Measurements from ENCODE around the gene GPRIN3.

The GPRIN3 gene

DNA sequence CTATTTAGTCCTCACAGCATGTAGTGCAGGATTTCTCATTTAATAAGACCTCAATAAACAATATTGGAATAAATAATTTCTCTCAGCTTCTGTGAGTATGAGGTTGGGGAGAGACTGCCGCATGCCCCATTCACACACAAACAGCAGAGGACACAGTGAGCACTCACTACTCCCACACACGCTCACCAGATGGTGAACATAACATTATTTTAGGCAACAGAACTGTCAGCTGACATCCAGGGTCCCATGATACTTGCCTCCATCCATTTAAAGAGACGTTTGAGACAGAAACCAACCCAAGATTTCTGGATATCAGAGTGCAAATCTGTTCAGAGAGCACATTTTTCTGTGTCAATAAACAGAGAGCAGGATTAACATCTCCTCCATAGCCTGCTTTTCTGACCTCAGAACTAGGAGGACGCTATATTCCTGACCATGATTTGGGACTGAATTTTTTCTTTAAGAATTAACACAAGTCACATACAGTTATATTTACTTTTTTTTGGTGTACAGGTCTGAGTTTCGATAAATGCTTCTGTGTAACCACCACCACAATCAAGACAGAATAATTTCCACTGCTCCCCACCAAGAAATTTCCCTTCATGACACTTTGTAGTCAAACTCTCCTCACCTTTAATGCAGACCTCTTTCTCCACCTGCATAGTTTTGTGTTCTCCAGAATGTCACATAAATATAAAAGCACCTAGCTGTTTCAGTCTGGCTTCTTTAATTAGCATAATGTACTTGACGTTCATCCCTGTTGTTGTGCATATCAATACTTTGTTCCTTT lies 16.7 kb downstream of the GPRIN3 start:
- no peak for DNase-seq (ENCODE audit: low read depth in 2 of 2)

- DNase-seq (ENCODE audit: low read depth in 2 of 2) = no peak
Observed at GRCh38 chr4:89289312-89289711, 18.3 kb downstream of the GPRIN3 start.

- DNase-seq (ENCODE audit: low read depth in 2 of 2) = no peak
Observed at GRCh38 chr4:89288430-89288829, 19.2 kb downstream of the GPRIN3 start.

DNA sequence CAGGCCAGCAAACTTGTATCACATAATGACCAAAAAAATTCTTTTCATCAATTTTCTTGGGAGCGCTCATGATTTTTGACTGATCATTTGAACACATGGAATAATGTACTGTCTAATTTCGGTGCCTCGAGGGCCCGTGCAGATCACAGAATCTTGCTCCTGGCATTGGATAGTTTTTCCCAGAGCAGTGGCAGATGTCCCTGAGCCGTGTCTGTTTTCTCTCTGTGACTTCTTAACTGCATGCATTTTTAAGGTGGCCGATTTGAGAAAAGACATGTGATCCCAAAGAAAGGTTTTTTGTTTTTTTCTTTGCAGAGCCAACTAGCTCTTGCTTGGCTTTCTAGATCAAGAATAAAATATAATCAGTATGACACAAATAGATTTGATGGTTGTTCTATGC lies 19.7 kb downstream of the GPRIN3 start:
- no peak for DNase-seq (ENCODE audit: low read depth in 2 of 2)

DNA sequence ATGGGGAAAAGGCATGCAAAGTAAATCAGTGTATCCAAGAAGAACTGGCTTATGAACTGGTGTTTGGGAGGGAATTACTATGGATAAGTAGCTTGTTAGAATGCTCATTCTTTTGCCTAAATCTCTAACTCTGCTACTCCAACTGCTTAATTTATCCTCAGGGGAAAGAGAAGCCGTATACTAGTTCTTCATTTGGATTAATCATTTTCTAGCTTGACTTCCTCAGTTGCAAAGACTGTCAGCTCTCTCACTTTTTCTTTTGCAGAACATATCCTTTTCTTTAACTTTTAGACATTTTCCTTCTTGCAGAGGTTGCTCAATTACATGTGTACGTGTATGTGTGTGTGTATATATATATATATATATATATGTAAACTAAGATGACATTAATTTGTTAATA lies 21.9 kb downstream of the GPRIN3 start:
- no peak for DNase-seq (ENCODE audit: low read depth in 2 of 2)

GRCh38 chr4:89284828-89285227 lies 22.8 kb downstream of the GPRIN3 start:
- no peak for DNase-seq (ENCODE audit: low read depth in 2 of 2)

- DNase-seq (ENCODE audit: low read depth in 2 of 2) = no peak
Observed at GRCh38 chr4:89284020-89284424, 23.6 kb downstream of the GPRIN3 start.

- no peak for DNase-seq (ENCODE audit: low read depth in 2 of 2)
Observed at GRCh38 chr4:89283226-89284009, 24.2 kb downstream of the GPRIN3 start.

DNA sequence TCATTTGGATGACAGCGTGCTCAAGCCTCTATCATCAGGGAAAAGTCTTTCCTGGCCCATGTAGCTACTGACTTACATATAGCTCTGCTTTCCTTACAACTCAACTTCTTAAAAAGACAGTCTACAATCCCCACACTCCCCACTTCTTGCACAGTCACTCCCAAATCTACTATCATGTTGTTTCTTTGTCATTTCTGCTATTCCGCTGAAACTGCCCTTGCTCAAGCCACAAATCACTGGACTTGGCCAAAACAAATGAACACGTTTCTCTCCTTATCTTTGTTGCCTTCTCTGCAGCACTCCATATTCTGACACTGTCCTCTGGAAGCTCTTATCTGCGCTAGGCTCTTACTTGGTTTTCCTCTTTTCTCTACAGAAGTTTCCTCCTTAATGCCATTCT lies 28.2 kb downstream of the GPRIN3 start:
- DNase-seq (ENCODE audit: low read depth in 2 of 2) = no peak

DNA sequence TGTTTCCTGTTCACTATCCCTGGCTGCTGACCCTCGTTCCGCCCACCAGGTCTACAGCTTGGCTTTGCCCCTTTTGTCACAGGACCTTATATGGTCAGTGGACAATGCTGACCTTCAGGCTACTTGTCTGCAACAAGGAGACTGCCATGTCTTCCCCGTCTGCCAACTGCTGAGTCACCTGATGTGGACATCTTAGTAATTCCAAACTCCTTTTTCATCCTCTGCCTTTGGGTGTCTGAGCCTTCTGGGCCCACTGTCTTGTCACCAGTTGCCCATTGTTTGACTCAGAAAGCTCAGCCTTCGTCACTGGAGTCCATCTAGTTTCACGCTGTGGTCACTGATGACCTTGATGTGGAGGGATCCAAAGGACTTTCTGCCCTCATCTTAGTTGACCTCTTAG lies 30.2 kb downstream of the GPRIN3 start:
- no peak for DNase-seq (ENCODE audit: low read depth in 2 of 2)

DNA sequence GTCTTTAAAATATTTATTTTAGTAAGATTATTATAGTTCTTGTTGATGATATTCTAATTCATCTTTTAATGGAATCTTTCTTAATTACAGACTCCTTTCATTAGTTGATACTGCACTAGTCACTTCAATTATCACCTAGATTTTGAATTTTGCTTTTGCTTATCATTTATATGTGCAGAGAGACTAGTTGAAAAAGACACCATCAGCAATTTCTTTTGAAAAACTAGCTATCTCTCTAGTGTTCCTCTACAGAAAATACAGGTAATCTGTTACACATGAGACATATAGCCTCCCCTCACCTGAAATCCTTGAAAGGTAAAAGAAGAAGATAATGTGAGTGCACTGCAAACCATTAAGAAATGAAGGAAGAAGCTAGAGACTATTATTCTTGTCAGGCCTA lies 31.3 kb downstream of the GPRIN3 start:
- DNase-seq (ENCODE audit: low read depth in 2 of 2) = no peak

DNA sequence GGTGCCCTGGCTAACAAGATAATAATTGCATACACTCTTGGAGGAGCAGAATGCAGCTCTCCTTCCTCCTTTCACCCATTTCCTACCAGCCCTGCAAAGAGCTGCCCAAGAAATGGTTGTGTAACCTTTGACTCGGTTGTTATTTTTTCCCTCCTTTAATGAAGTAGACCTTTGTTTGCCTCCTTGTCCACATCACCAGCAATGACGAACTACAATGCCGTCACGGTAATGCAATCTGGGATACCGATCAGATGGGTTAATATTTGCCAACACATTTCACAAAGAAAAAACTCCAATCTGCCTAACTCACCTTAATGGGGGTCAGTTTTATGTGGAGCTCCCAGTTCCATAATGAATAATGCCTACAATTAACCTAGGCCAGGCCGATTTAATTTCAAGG lies 32.0 kb downstream of the GPRIN3 start:
- DNase-seq (ENCODE audit: low read depth in 2 of 2) = no peak

GRCh38 chr4:89273741-89274141 lies 33.9 kb downstream of the GPRIN3 start:
- DNase-seq (ENCODE audit: low read depth in 2 of 2) = no peak

DNA sequence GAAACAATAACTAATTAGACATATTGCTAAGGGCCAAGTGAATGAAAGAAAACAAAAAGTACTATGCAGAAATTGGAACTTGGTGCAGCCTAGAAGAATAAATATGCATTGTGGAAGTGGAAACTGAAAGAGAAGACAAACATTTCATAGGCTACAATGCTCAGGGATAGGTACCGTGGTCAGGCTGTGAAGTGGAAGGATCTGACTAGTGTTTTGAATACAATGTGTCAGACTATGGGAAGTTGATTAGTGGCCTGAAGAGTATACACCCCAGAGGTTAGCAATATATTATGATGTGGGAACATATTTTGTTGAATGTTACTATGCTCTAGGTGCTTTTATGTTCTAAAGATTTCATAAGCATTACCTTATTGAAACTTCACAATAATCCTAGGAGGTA lies 36.8 kb downstream of the GPRIN3 start:
- DNase-seq (ENCODE audit: low read depth in 2 of 2) = no peak

- DNase-seq (ENCODE audit: low read depth in 2 of 2) = no peak
Observed at GRCh38 chr4:89269121-89269666, 38.4 kb downstream of the GPRIN3 start.

GRCh38 chr4:89268679-89269078 lies 38.9 kb downstream of the GPRIN3 start:
- DNase-seq (ENCODE audit: low read depth in 2 of 2) = no peak

- no peak for DNase-seq (ENCODE audit: low read depth in 2 of 2)
Observed at GRCh38 chr4:89267846-89268245, 39.8 kb downstream of the GPRIN3 start.

DNA sequence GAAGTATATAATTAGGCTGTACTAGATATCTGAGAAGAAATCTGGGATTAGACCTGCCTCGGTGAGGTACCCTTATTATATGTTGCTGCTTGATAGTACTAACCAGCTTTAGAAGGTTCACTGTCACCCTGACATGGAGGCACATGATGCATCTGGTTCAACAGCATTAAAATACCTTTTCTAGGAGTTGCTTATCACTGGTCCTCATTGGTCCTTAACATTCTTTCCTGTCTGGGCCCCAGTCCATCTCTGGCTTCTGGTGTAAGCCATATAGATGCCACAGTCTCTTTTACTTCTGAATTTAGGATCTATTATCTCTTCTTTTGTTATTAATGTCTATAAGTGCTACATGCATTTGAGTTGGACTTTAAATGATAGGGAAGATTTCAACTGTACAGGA lies 40.2 kb downstream of the GPRIN3 start:
- DNase-seq (ENCODE audit: low read depth in 2 of 2) = no peak

- DNase-seq (ENCODE audit: low read depth in 2 of 2) = no peak
Observed at GRCh38 chr4:89266128-89266527, 41.5 kb downstream of the GPRIN3 start.

GRCh38 chr4:89263265-89263664 lies 44.3 kb downstream of the GPRIN3 start:
- DNase-seq (ENCODE audit: low read depth in 2 of 2) = no peak

GRCh38 chr4:89259301-89260028 lies 48.1 kb downstream of the GPRIN3 start:
- no peak for DNase-seq (ENCODE audit: low read depth in 2 of 2)

- DNase-seq (ENCODE audit: low read depth in 2 of 2) = no peak
Observed at GRCh38 chr4:89258506-89258905, 49.1 kb downstream of the GPRIN3 start.

All from activated CD4-positive, alpha-beta T cell treated with anti-CD3 and anti-CD28 coated beads for 24 hours (primary cell).